Smooth muscle cell (in vitro differentiated cells): ENCODE data around the gene CIDEA. TPM values are rescaled to one million over a fixed set of nuclear protein-coding genes. Genes with fewer than 3 reads are reported as not detected.

Experiments
- DNase-seq: peaks from one replicate; lab custom pipeline; 2025; ENCODE audit not compliant: unreplicated experiment; lab: John Stamatoyannopoulos, UW
- H2AFZ ChIP-seq: fragments of 200-600 bp; sonication (generic); 2 replicates; pipeline ENCODE4 v1.6.0; 2016; ENCODE audit warnings: antibody characterized with exemption, low read depth, mild to moderate bottlenecking
- H3F3A ChIP-seq: fragments of 200-600 bp; sonication (generic); 2 replicates; pipeline ENCODE4 v1.6.0; 2017; ENCODE audit warnings: antibody characterized with exemption, low read depth
- H3K27ac ChIP-seq: fragments of 200-600 bp; sonication (generic); 2 replicates; pipeline ENCODE4 v1.5.1; 2016; ENCODE audit warnings: low read depth, mild to moderate bottlenecking
- H3K27me3 ChIP-seq: fragments of 200-600 bp; sonication (generic); 2 replicates; pipeline ENCODE4 v1.6.1; 2016; ENCODE audit warnings: low read depth, mild to moderate bottlenecking
- H3K36me3 ChIP-seq: fragments of 200-600 bp; sonication (generic); 2 replicates; pipeline ENCODE4 v1.5.1; 2016; ENCODE audit warnings: low read depth
- H3K4me1 ChIP-seq: fragments of 200-600 bp; sonication (generic); 2 replicates; pipeline ENCODE4 v1.5.1; 2016; ENCODE audit warnings: low read depth
- H3K4me2 ChIP-seq: fragments of 200-600 bp; sonication (generic); 2 replicates; pipeline ENCODE4 v1.6.0; 2016; ENCODE audit warnings: mild to moderate bottlenecking
- H3K4me3 ChIP-seq: fragments of 200-600 bp; sonication (generic); 2 replicates; pipeline ENCODE4 v1.5.1; 2016; ENCODE audit warnings: mild to moderate bottlenecking
- H3K79me2 ChIP-seq: fragments of 200-600 bp; sonication (generic); 2 replicates; pipeline ENCODE4 v1.6.0; 2016; ENCODE audit warnings: low read depth, mild to moderate bottlenecking
- H3K9ac ChIP-seq: fragments of 200-600 bp; sonication (generic); 2 replicates; pipeline ENCODE4 v1.6.0; 2016; ENCODE audit warnings: low read depth
- H3K9me3 ChIP-seq: fragments of 200-600 bp; sonication (generic); replicated peaks from 2 replicates; pipeline ENCODE4 v1.5.1; 2016; ENCODE audit warnings: low read depth
- H4K20me1 ChIP-seq: fragments of 200-600 bp; sonication (generic); 2 replicates; pipeline ENCODE4 v1.6.0; 2016; ENCODE audit warnings: low read depth
- CTCF ChIP-seq: fragments of 200-600 bp; sonication (generic); IDR thresholded peaks from 2 replicates; pipeline ENCODE4 v1.5.1; 2017; ENCODE audit warnings: borderline replicate concordance, mild to moderate bottlenecking, antibody characterized with exemption; ENCODE audit not compliant: insufficient read depth, poor library complexity, severe bottlenecking
- WGBS: methylation state at CpG from one replicate; pipeline ENCODE4 v1.1.7; 2016; ENCODE audit warnings: low lambda C conversion rate; 5-methylcytosine and 5-hydroxymethylcytosine counted together
- polyA plus RNA-seq: library from polyadenylated mRNA; unstranded; fragments of >200 nt; fragmentation: Nextera tagmentation; extraction: Ambion mirVana; gene quantifications from 2 replicates; pipeline ENCODE4 v1.2.1, GENCODE V29; 2016
- total RNA-seq: library from RNA; depleted of rRNA; stranded (reverse); fragments of >200 nt; gene quantifications from 2 replicates; pipeline ENCODE4 v1.2.3, GENCODE V29; 2014

CIDEA gene
- total and polyA plus RNA-seq, 2 experiments from 2014 or later: not detected

- peak; percentile 35 for TF ChIP-seq CTCF
- no peaks in the 10 kb centered on the region for H3K36me3 ChIP-seq
- peak overlapping the region; percentile 79 for H3K9ac ChIP-seq
- peak overlapping the region; percentile 91 for H3K27ac ChIP-seq
- H3K9me3 ChIP-seq: no peaks in the 10 kb centered on the region
- H3F3A ChIP-seq: peaks cover 16% of the 10 kb centered on the region
- no peaks in the 10 kb centered on the region for H3K27me3 ChIP-seq
- H3K4me2 ChIP-seq: peak overlapping the region; percentile 51
- no peak for DNase-seq
- H3K4me1 ChIP-seq: peaks cover 20% of the 10 kb centered on the region
- H3K79me2 ChIP-seq: no peaks in the 10 kb centered on the region
- no peak overlapping the region for H3K4me3 ChIP-seq
- 44% methylated on average over 6 of the region's 6 CpGs for WGBS
- H2AFZ ChIP-seq: no peak overlapping the region
- H4K20me1 ChIP-seq: no peaks in the 10 kb centered on the region
These were observed 29.1 kb downstream of the CIDEA start for GRCh38 chr18:12283256-12283655.

GRCh38 chr18:12283666-12284065, 29.5 kb downstream of the CIDEA start:
- DNase-seq: no peak
- Histone ChIP-seq H3K79me2 (no peaks in the 10 kb centered on the region), H4K20me1 (no peaks in the 10 kb centered on the region), H3K27ac (peak overlapping the region; percentile 91), H3K4me3 (no peak overlapping the region), H3F3A (peaks cover 16% of the 10 kb centered on the region), H3K4me2 (no peak overlapping the region), H2AFZ (no peak overlapping the region), H3K4me1 (peaks cover 20% of the 10 kb centered on the region), H3K27me3 (no peaks in the 10 kb centered on the region), H3K9me3 (no peaks in the 10 kb centered on the region), H3K36me3 (no peaks in the 10 kb centered on the region), H3K9ac (no peak overlapping the region)
- 77% methylated on average over 1 of the region's 1 CpG for WGBS
- TF ChIP-seq CTCF: no peak

- Histone ChIP-seq H2AFZ (peak overlapping the region; percentile 39), H3K9me3 (no peaks in the 10 kb centered on the region), H3K27me3 (no peaks in the 10 kb centered on the region), H3K36me3 (no peaks in the 10 kb centered on the region), H3F3A (peaks cover 13% of the 10 kb centered on the region), H3K27ac (peak overlapping the region; percentile 80), H3K9ac (peak overlapping the region; percentile 77), H4K20me1 (no peaks in the 10 kb centered on the region), H3K4me1 (peaks cover 11% of the 10 kb centered on the region), H3K4me2 (peak overlapping the region; percentile 87), H3K79me2 (no peaks in the 10 kb centered on the region), H3K4me3 (peak overlapping the region; percentile 55)
- WGBS: 24% methylated on average over 35 of the region's 37 CpGs
- DNase-seq: no peak
- no peak for TF ChIP-seq CTCF
These were observed 33.0 kb downstream of the CIDEA start for GRCh38 chr18:12287131-12287681.
